H1 (cell line): ENCODE data around the gene CNGA1. TPM values are rescaled to one million over a fixed set of nuclear protein-coding genes. Genes with fewer than 3 reads are reported as not detected.

Experiments used
- CTCF ChIA-PET: fragments of 300-600 bp; sonication (Branson Sonifier 250); formaldehyde crosslinking; loops from one replicate; lab custom pipeline; 2021; ENCODE audit not compliant: partially characterized antibody; lab: Charles Lee
- POLR2A ChIA-PET: fragments of 300-600 bp; sonication (Branson Sonifier 250); formaldehyde crosslinking; loops from one replicate; lab custom pipeline; 2021; ENCODE audit warnings: inconsistent platforms; ENCODE audit not compliant: partially characterized antibody; lab: Charles Lee
- DNase-seq, 2 experiments: peaks; one replicate each; pipeline versions ENCODE4 v3.0.0 to v3.0.0-alpha.2; 2010 to 2022; ENCODE audit warnings: low spot score in 2 of 2, low read depth in 1 of 2, mixed read lengths in 1 of 2
- FAIRE-seq: peaks from 2 replicates; lab custom pipeline; 2011; peaks lifted over from hg19 to GRCh38; lab: Jason Lieb, UNC
- H2AFZ ChIP-seq: 2 replicates; pipeline ENCODE4 v1.8.1; 2012; ENCODE audit warnings: low read length, inconsistent platforms
- H2AK5ac ChIP-seq: 2 replicates; pipeline ENCODE4 v1.6.1; 2013; ENCODE audit warnings: low read depth, low read length
- H2BK120ac ChIP-seq: replicated peaks from 2 replicates; pipeline ENCODE3; 2013; ENCODE audit warnings: low read depth, low read length, inconsistent platforms
- H2BK12ac ChIP-seq: 2 replicates; pipeline ENCODE4 v1.6.1; 2013; ENCODE audit warnings: low read depth, low read length
- H2BK15ac ChIP-seq: 2 replicates; pipeline ENCODE4 v1.6.1; 2013; ENCODE audit warnings: low read length
- H2BK20ac ChIP-seq: 2 replicates; pipeline ENCODE4 v1.6.1; 2013; ENCODE audit warnings: low read length
- H2BK5ac ChIP-seq: 2 replicates; pipeline ENCODE4 v1.6.1; 2013; ENCODE audit warnings: low read depth, low read length
- H3K14ac ChIP-seq: 2 replicates; pipeline ENCODE4 v1.6.1; 2013; ENCODE audit warnings: inconsistent platforms; ENCODE audit not compliant: insufficient read length
- H3K18ac ChIP-seq: 2 replicates; pipeline ENCODE4 v1.6.1; 2013; ENCODE audit warnings: low read length; ENCODE audit errors: extremely low read depth
- H3K23ac ChIP-seq: 2 replicates; pipeline ENCODE4 v1.6.1; 2013; ENCODE audit warnings: inconsistent platforms; ENCODE audit not compliant: insufficient read length
- H3K23me2 ChIP-seq: 2 replicates; pipeline ENCODE4 v1.6.1; 2013; ENCODE audit warnings: low read depth, low read length
- H3K27ac ChIP-seq: 2 replicates; pipeline ENCODE4 v1.6.1; 2011; ENCODE audit warnings: low read depth, low read length, inconsistent platforms
- H3K27me3 ChIP-seq, 4 experiments: replicated peaks in 1 of 4; 1 replicate in 1 of 4; 2 replicates in 3 of 4; pipeline versions ENCODE4 v1.6.1 to v1.8.1; 2011 to 2013; ENCODE audit warnings: low read length in 3 of 4, mild to moderate bottlenecking in 3 of 4, inconsistent platforms in 2 of 4, mixed read lengths in 2 of 4, moderate library complexity in 1 of 4; ENCODE audit not compliant: control insufficient read depth in 3 of 4, insufficient read depth in 3 of 4; ENCODE audit errors: extremely low read depth in 1 of 4
- H3K36me3 ChIP-seq, 4 experiments: 2 replicates each; pipeline versions ENCODE4 v1.6.1 to v1.8.1; 2011 to 2013; ENCODE audit warnings: mild to moderate bottlenecking in 4 of 4, low read length in 3 of 4, moderate library complexity in 2 of 4, control low read depth in 1 of 4, inconsistent platforms in 1 of 4; ENCODE audit not compliant: insufficient read depth in 4 of 4, control insufficient read depth in 2 of 4
- H3K4ac ChIP-seq: replicated peaks from 2 replicates; pipeline ENCODE3; 2013; ENCODE audit warnings: low read length, low read depth, mixed read lengths, inconsistent platforms; ENCODE audit not compliant: insufficient read length
- H3K4me1 ChIP-seq, 4 experiments: replicated peaks in 1 of 4; 1 replicate in 1 of 4; 2 replicates in 3 of 4; pipeline versions ENCODE4 v1.6.1 to v1.8.1; 2011 to 2013; ENCODE audit warnings: low read length in 3 of 4, inconsistent platforms in 2 of 4, mixed read lengths in 1 of 4; ENCODE audit not compliant: insufficient read depth in 4 of 4, control insufficient read depth in 3 of 4
- H3K4me2 ChIP-seq, 2 experiments: 2 replicates each; pipeline versions ENCODE4 v1.6.1 to v1.8.1; 2011 to 2013; ENCODE audit warnings: low read depth in 2 of 2, low read length in 2 of 2, control low read depth in 1 of 2, inconsistent platforms in 1 of 2, mild to moderate bottlenecking in 1 of 2; ENCODE audit not compliant: insufficient read depth in 1 of 2
- H3K4me3 ChIP-seq, 4 experiments: fragments of 200-600, 300-600 bp in 1 of 4; sonication (generic), shearing (Covaris generic), sonication (Bioruptor Twin) in 1 of 4; 2 replicates each; pipeline versions ENCODE4 v1.5.1 to v1.8.1; 2011 to 2016; ENCODE audit warnings: low read length in 4 of 4, low read depth in 3 of 4, control low read depth in 2 of 4, inconsistent platforms in 2 of 4, mild to moderate bottlenecking in 2 of 4, mixed read lengths in 1 of 4, moderate library complexity in 1 of 4; ENCODE audit not compliant: insufficient read depth in 2 of 4; ENCODE audit errors: extremely low read depth in 1 of 4
- H3K56ac ChIP-seq: replicated peaks from 2 replicates; pipeline ENCODE3; 2013; ENCODE audit warnings: low read depth, mild to moderate bottlenecking, mixed read lengths, low read length, inconsistent platforms; ENCODE audit not compliant: insufficient read length
- H3K79me1 ChIP-seq: 2 replicates; pipeline ENCODE4 v1.6.1; 2013; ENCODE audit warnings: low read depth, low read length, control low read depth
- H3K79me2 ChIP-seq, 2 experiments: 2 replicates each; pipeline versions ENCODE4 v1.6.1 to v1.8.1; 2012 to 2013; ENCODE audit warnings: low read length in 2 of 2, mild to moderate bottlenecking in 2 of 2, inconsistent platforms in 1 of 2; ENCODE audit not compliant: insufficient read depth in 2 of 2, control insufficient read depth in 1 of 2
- H3K9ac ChIP-seq, 4 experiments: replicated peaks in 1 of 4; 1 replicate in 1 of 4; 2 replicates in 3 of 4; pipeline versions ENCODE4 v1.6.1 to v1.8.1; 2011 to 2013; ENCODE audit warnings: low read depth in 3 of 4, low read length in 3 of 4, control low read depth in 2 of 4, mild to moderate bottlenecking in 2 of 4, moderate library complexity in 2 of 4, inconsistent platforms in 1 of 4; ENCODE audit errors: extremely low read depth in 1 of 4
- H3K9me3 ChIP-seq, 2 experiments: 2 replicates each; pipeline versions ENCODE4 v1.6.1 to v1.8.1; 2012 to 2013; ENCODE audit warnings: mild to moderate bottlenecking in 2 of 2, moderate library complexity in 2 of 2, control low read depth in 1 of 2, inconsistent platforms in 1 of 2, low read depth in 1 of 2, low read length in 1 of 2, mixed read lengths in 1 of 2; ENCODE audit not compliant: insufficient read depth in 2 of 2
- H4K20me1 ChIP-seq, 2 experiments: replicated peaks in 1 of 2; 2 replicates each; pipeline versions ENCODE3 to v1.8.1; 2011 to 2013; ENCODE audit warnings: inconsistent platforms in 2 of 2, low read length in 2 of 2, mild to moderate bottlenecking in 1 of 2; ENCODE audit not compliant: insufficient read depth in 2 of 2, control insufficient read depth in 1 of 2
- H4K5ac ChIP-seq: 2 replicates; pipeline ENCODE4 v1.6.1; 2013; ENCODE audit warnings: low read length, low read depth, mixed read lengths, inconsistent platforms; ENCODE audit not compliant: insufficient read length
- H4K8ac ChIP-seq: 2 replicates; pipeline ENCODE4 v1.8.0; 2013; ENCODE audit warnings: mild to moderate bottlenecking, moderate library complexity, low read length, inconsistent platforms; ENCODE audit not compliant: insufficient read depth; ENCODE audit errors: extremely low read depth
- H4K91ac ChIP-seq: replicated peaks from 2 replicates; pipeline ENCODE3; 2013; ENCODE audit warnings: low read length, mixed read lengths, inconsistent platforms; ENCODE audit not compliant: insufficient read length
- CBX8 ChIP-seq: fragments of 300-800, 300-1000 bp; sonication (generic); IDR thresholded peaks from 2 replicates; pipeline ENCODE4 v1.7.1; 2016; ENCODE audit warnings: low read depth, low read length, borderline replicate concordance
- CHD2 ChIP-seq: IDR thresholded peaks from 2 replicates; pipeline ENCODE4 v1.6.1; 2012; ENCODE audit warnings: low read length, improper control_type of control experiment
- JUN ChIP-seq: IDR thresholded peaks from 2 replicates; pipeline ENCODE4 v1.6.1; 2011; ENCODE audit warnings: low read depth, mild to moderate bottlenecking, improper control_type of control experiment, low read length
- RBBP5 ChIP-seq: IDR thresholded peaks from 2 replicates; pipeline ENCODE4 v1.7.1; 2012; ENCODE audit warnings: low read depth, mild to moderate bottlenecking, inconsistent platforms, low read length, moderate library complexity, borderline replicate concordance
- SIRT6 ChIP-seq: IDR thresholded peaks from one replicate; pipeline ENCODE4 v1.7.1; 2012; ENCODE audit warnings: low read length, inconsistent platforms
- TAF7 ChIP-seq: optimal IDR thresholded peaks from 2 replicates; pipeline ENCODE3; 2011; ENCODE audit warnings: low read depth, mild to moderate bottlenecking, inconsistent platforms, low read length, moderate library complexity, borderline replicate concordance
- TCF12 ChIP-seq: IDR thresholded peaks from 2 replicates; pipeline ENCODE4 v1.6.1; 2011; ENCODE audit warnings: low read depth, mild to moderate bottlenecking, low read length
- TEAD4 ChIP-seq: IDR thresholded peaks from 2 replicates; pipeline ENCODE4 v1.6.1; 2012; ENCODE audit warnings: low read depth, low read length, inconsistent platforms, mixed read lengths
- YY1 ChIP-seq: IDR thresholded peaks from 2 replicates; pipeline ENCODE4 v1.6.1; 2011; ENCODE audit warnings: low read depth, mild to moderate bottlenecking, low read length
- ZNF274 ChIP-seq: IDR thresholded peaks from 2 replicates; pipeline ENCODE4 v1.7.0; 2012; ENCODE audit warnings: low read length, borderline replicate concordance; ENCODE audit errors: extremely low read depth
- WGBS, 2 experiments: shearing (Covaris generic) in 1 of 2; methylation state at CpG; one replicate each; pipeline versions ENCODE4 v1.1.6 to v1.1.7; 2013 to 2015; ENCODE audit warnings: low lambda C conversion rate in 2 of 2, mixed read lengths in 2 of 2, inconsistent platforms in 1 of 2, low coverage in 1 of 2, missing lambda C conversion rate in 1 of 2; ENCODE audit not compliant: insufficient replicate concordance in 2 of 2, insufficient coverage in 1 of 2, insufficient read length in 1 of 2; ENCODE audit errors: extremely low coverage in 1 of 2, missing lambda C conversion rate in 1 of 2; 5-methylcytosine and 5-hydroxymethylcytosine counted together
- polyA plus RNA-seq, 7 experiments: library from polyadenylated mRNA; depleted of rRNA in 3 of 7; stranded (reverse) in 5 of 7; unstranded in 2 of 7; fragments of >200 nt in 5 of 7; fragments of 200-250 nt in 2 of 7; gene quantifications; 1 replicate in 5 of 7; 2 replicates in 1 of 7; 4 replicates in 1 of 7; pipeline versions ENCODE4 v1.2.1 to v1.2.3, GENCODE V29; 2011 to 2013; ENCODE audit warnings: missing spikeins in 2 of 7, mixed read lengths in 2 of 7
- total RNA-seq: library from RNA; stranded (reverse); fragmentation: NEBNext Ultra II Directional; extraction: Animal tissue kit (Norgen Biotek cat#: 25700); gene quantifications from 2 replicates; pipeline ENCODE4 v1.2.1, GENCODE V29; 2021
- TF ChIP-seq, protein P1 (sequence below): IDR thresholded peaks from 2 replicates; pipeline ENCODE4 v1.6.1; 2011; ENCODE audit warnings: low read depth, mild to moderate bottlenecking, low read length; ENCODE audit not compliant: insufficient read depth

CNGA1 gene
- total and polyA plus RNA-seq, 2 of the 8 experiments (the other 6 are each of a cell fraction or from before 2014, with no cell fraction given) = 0.17 to 0.54 TPM

DNA sequence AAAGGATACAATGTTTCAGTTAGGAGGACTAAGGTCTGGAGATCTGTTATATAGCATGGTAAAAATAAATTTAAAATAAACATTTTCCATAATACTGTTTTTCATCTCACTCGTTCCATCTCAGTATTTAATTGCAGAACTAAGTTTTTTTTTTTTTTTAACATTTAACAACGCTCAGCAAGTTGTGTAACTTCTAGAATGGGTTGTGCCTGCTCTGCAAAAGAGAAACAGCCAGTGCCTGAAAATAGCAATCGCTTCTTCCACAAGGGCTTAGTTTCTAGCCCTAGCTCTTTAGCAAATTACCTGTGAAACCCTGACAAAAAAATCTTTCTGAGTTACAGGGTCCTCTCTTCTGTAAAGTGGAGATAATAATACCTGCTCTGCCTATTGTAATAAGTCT is 41.9 kb downstream of the CNGA1 start:
- H3K4ac ChIP-seq = no peak overlapping the region
- H4K20me1 ChIP-seq = no peaks in the 10 kb centered on the region
- H4K8ac ChIP-seq = no peak overlapping the region
- H2BK15ac ChIP-seq = no peak overlapping the region
- no peak overlapping the region for H2AFZ ChIP-seq
- H3K27me3 ChIP-seq = no peaks in the 10 kb centered on the region
- H3K4me2 ChIP-seq = no peak overlapping the region
- H2BK20ac ChIP-seq = no peak overlapping the region
- H4K5ac ChIP-seq = no peak overlapping the region
- H3K36me3 ChIP-seq = no peaks in the 10 kb centered on the region
- H3K4me1 ChIP-seq = no peaks in the 10 kb centered on the region
- H2BK120ac ChIP-seq = no peak overlapping the region
- TF ChIP-seq TCF12 (no peak), YY1 (no peak), RBBP5 (no peak), ZNF274 (no peak), JUN (no peak), CBX8 (no peak), TAF7 (no peak), CHD2 (no peak), TEAD4 (no peak), SIRT6 (no peak)
- TF ChIP-seq, protein P1, sequence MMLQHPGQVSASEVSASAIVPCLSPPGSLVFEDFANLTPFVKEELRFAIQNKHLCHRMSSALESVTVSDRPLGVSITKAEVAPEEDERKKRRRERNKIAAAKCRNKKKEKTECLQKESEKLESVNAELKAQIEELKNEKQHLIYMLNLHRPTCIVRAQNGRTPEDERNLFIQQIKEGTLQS = no peak
- no peaks in the 10 kb centered on the region for H3K79me2 ChIP-seq
- FAIRE-seq = no peak
- DNase-seq = no peak
- no peak overlapping the region for H2BK12ac ChIP-seq
- H2BK5ac ChIP-seq = no peak overlapping the region
- no peak overlapping the region for H3K14ac ChIP-seq
- H3K18ac ChIP-seq = no peak overlapping the region
- H3K9ac ChIP-seq = no peak overlapping the region
- H3K23ac ChIP-seq = no peak overlapping the region
- H4K91ac ChIP-seq = no peak overlapping the region
- no peaks in the 10 kb centered on the region for H3K23me2 ChIP-seq
- H3K56ac ChIP-seq = no peak overlapping the region
- WGBS, 2 experiments = 92% methylated on average over 3 of the region's 3 CpGs; no CpG with 5 or more reads in 1 of the 2 experiments
- no peaks in the 10 kb centered on the region for H3K79me1 ChIP-seq
- no peak overlapping the region for H3K27ac ChIP-seq
- no peak overlapping the region for H3K4me3 ChIP-seq
- CTCF ChIA-PET = no interaction called here
- no peaks in the 10 kb centered on the region for H3K9me3 ChIP-seq
- POLR2A ChIA-PET = no interaction called here
- H2AK5ac ChIP-seq = no peak overlapping the region
